GM21576 (cell line): ENCODE results near the gene ACCSL.

Experiments used
- ATAC-seq: cut with Tn5 transposase; IDR thresholded peaks from one replicate; pipeline ENCODE4 v1.9.1; 2021; ENCODE audit warnings: mild to moderate bottlenecking, moderate library complexity; ENCODE audit not compliant: unreplicated experiment

Gene ACCSL

DNA sequence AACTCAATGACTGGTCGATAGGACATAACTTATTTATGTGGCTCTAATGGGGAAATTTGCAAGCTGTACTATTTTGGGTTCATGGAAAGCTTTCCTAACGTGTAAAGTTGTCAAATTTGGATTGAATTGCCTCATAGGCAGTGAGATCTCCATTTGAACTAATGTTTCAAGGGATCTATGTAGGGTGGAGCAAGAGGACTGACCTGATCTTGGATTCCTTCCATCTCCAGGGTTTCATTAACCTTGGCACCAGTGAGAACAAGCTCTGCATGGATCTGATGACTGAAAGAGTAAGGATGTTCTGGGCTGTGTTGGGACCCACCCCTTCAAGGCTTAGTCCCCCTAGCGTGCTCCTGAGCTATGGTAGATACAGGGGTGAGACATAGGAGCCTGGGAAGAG is 2.1 kb downstream of the ACCSL start:
- no peak for ATAC-seq

GRCh38 chr11:44051171-44051570 is 3.4 kb downstream of the ACCSL start:
- no peak for ATAC-seq

DNA sequence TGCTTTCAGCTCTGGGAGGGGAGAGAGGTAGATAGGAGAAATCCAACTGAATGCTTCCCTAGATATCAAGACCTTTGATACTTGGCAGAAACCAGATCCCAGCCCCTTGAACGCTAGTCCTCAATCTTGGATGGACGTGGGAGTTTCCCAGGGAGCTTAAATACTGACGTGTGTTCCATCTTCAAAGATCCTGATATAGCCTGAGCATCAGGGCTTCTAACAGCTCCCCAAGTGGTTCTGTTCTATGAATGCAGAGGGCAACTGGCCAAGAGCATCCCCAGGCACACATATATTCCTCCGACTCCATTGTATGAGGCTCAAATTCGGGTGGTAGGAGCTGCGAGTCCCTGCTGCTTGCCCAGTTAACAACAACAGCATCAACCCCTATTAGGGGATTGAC is 9.6 kb downstream of the ACCSL start:
- ATAC-seq = no peak

DNA sequence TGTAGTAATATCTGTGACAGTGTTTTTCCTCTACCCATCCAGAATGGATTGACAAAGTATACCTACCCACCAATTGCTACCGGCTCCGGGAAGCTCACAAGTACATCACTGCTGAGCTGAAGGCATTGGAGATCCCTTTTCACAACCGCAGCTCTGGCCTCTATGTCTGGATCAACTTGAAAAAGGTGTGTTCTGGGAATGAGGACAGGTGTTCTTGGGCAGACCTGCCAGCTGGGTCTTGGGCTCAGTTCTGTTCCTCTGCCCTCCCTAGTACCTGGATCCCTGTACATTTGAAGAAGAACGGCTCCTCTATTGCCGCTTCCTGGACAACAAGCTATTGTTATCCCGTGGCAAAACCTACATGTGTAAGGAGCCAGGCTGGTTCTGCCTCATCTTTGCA is 10.5 kb downstream of the ACCSL start:
- no peak for ATAC-seq

- no peak for ATAC-seq
Measured at GRCh38 chr11:44065161-44065661, 17.4 kb downstream of the ACCSL start.

- ATAC-seq = peak; percentile 97
Measured at GRCh38 chr11:44065841-44066731, 18.3 kb downstream of the ACCSL start, which contains the start of gene ACCS. Gene ACCS, plus strand, starts transcription at chr11:44066270. Its CDS starts 1,358 bp downstream, at chr11:44067628.

GRCh38 chr11:44066732-44067141 is 19.0 kb downstream of the ACCSL start:
- ATAC-seq = no peak

- ATAC-seq = no peak
Measured at GRCh38 chr11:44067266-44067665, 19.5 kb downstream of the ACCSL start.

DNA sequence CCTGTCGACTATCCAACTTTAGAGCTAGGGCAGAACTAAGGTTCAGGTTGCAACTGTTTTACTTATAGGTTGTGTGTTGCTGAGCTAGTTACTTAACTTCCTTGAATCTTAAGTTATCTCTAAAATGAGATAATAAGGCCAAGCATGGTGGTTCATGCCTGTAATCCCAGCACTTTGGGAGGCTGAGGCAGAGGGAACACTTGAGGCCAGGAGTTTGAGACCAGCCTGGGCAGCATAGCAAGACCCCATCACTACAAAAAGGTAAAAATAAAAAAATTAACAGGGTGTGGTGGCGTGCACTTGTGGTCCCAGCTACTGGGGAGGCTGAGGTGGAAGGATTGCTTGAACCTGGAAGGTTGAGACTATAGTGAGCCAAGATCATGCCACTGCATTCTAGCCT is 20.4 kb downstream of the ACCSL start:
- ATAC-seq = no peak

GRCh38 chr11:44071157-44071556 is 23.4 kb downstream of the ACCSL start:
- no peak for ATAC-seq

- ATAC-seq = no peak
Measured at GRCh38 chr11:44072757-44073658, 25.2 kb downstream of the ACCSL start.

GRCh38 chr11:44078794-44079193 is 31.0 kb downstream of the ACCSL start:
- ATAC-seq = no peak

GRCh38 chr11:44079376-44079775 is 31.6 kb downstream of the ACCSL start:
- no peak for ATAC-seq

DNA sequence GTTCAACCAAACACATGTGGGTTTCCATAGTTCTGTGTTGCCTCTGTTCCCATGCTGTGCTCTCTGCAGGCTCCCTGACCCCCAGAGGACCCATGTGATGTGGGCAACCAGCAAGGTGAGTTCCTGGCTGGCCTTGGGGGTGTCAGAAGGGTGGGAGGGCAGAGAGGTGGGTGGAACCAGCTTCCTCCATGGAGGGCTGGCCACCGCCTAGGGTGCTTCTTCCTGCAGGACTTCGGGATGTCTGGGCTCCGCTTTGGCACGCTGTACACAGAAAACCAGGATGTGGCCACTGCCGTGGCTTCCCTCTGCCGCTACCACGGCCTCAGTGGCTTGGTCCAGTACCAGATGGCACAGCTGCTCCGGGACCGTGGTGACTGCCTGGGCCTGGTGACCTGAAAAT is 33.2 kb downstream of the ACCSL start:
- no peak for ATAC-seq

DNA sequence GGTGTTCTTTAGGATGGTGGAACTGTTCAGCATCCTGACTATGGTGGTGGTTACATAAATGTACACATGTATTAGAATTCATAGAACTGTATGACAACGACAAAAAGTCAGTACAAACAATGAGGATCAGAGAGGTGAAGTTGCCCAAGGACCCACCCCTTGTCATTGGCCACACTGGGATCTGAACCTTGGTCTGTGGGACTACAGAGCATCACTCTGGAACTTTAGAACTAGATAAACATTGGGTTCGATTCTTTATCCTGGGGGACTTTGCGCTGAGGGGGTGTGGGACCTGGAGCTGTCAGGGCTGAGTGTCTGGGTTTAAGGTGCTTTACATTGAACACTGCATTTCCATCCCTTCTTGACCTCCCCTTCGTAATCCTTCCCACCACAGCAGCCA is 34.9 kb downstream of the ACCSL start:
- no peak for ATAC-seq

DNA sequence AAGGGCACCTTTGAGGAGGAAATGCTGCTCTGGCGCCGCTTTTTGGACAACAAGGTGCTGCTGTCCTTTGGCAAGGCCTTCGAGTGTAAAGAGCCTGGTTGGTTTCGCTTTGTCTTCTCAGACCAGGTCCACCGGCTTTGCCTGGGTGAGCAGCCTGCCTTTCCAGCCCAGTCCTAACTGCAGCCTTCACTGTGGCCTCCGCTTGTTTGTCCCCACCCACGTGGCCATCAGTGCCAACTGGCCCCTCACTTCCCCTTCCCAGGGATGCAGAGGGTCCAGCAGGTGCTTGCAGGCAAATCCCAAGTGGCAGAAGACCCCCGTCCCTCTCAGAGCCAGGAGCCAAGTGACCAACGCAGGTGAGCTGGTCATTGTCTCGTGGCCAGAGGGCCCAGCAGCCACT is 35.7 kb downstream of the ACCSL start:
- ATAC-seq = no peak

GRCh38 chr11:44083906-44084305 is 36.1 kb downstream of the ACCSL start:
- ATAC-seq = no peak

DNA sequence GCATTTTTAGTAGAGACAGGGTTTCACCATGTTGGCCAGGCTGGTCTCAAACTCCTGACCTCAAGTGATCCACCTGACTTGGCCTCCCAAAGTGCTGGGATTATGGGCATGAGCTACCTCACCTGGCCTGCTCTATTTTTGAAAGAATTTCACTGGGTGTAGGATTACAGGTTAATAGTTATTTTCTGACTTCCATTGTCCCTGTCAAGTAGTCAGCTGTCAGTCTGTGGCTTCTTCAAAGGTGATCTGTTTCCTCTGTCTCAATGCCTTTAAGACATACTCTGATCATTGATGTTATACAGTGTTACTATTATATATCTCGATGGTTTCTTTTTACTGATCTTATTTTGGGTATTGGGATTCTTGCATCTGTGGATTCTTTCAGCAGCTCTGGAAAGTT is 37.5 kb downstream of the ACCSL start:
- ATAC-seq = no peak

GRCh38 chr11:44088377-44088776 is 40.6 kb downstream of the ACCSL start:
- no peak for ATAC-seq

GRCh38 chr11:44088871-44089270 is 41.1 kb downstream of the ACCSL start:
- no peak for ATAC-seq

- no peak for ATAC-seq
Measured at GRCh38 chr11:44090539-44090938, 42.8 kb downstream of the ACCSL start.
